ENCODE results near the gene ASMT. TPM values are rescaled to one million over a fixed set of nuclear protein-coding genes. Genes with fewer than 3 reads are reported as not detected.

The ASMT gene
- total RNA-seq, 4 donors from 2014 or later: 1.1 TPM; not detected in 3

GRCh38 chrX:1599791-1600405 is 15.0 kb upstream of the ASMT start:
- TF ChIP-seq CTCF (IDR thresholded peaks at IDR 0.05; ENCODE audit: low read depth): no peak

- TF ChIP-seq CTCF (IDR thresholded peaks at IDR 0.05; ENCODE audit: low read depth): no peak
Measured at GRCh38 chrX:1600406-1601050, 14.3 kb upstream of the ASMT start.

- TF ChIP-seq CTCF (IDR thresholded peaks at IDR 0.05; ENCODE audit: low read depth): no peak
Measured at GRCh38 chrX:1601051-1601767, 13.7 kb upstream of the ASMT start.

GRCh38 chrX:1601768-1602085 is 13.1 kb upstream of the ASMT start:
- no peak for TF ChIP-seq CTCF (IDR thresholded peaks at IDR 0.05; ENCODE audit: low read depth)

GRCh38 chrX:1602299-1602698 is 12.6 kb upstream of the ASMT start:
- TF ChIP-seq CTCF (IDR thresholded peaks at IDR 0.05; ENCODE audit: low read depth): no peak

GRCh38 chrX:1606496-1606895 is 8.4 kb upstream of the ASMT start:
- no peak for TF ChIP-seq CTCF (IDR thresholded peaks at IDR 0.05; ENCODE audit: low read depth)

GRCh38 chrX:1609311-1609710 is 5.5 kb upstream of the ASMT start:
- TF ChIP-seq CTCF (IDR thresholded peaks at IDR 0.05; ENCODE audit: low read depth): no peak

All from subcutaneous adipose tissue (tissue), 4 donors.